Measurements from ENCODE around the gene TMPRSS4. TPM values are rescaled to one million over a fixed set of nuclear protein-coding genes. Genes with fewer than 3 reads are reported as not detected.

Gene TMPRSS4
- total RNA-seq, 4 donors from 2014 or later: 224 to 423 (median 248) TPM

DNA sequence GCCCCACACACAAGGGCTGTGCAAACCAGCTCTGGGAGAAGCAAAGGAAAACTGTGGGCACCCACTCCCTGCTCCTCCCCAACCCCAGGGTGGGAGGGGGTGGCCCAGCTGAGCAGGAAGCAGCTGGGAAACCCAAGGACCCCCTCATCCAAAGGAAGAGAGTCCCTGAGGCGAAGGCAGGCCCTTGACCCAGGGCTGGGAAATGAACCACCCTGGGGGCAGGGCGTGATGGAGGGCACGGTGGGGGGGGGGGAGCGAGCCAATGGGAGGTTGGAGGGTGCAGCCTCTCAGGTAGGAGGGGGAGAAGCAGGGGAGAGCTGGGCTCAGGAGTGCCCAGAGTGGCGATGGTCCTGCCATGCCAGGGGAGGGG is 58.9 kb downstream of the TMPRSS4 start:
- DNase-seq: no peak
- 62% methylated on average over 4 of the region's 5 CpGs; no CpG with 5 or more reads in 1 of the 2 donors for WGBS, 2 donors (ENCODE audit: low coverage in 1 of 2)
- TF ChIP-seq POLR2AphosphoS5 (IDR thresholded peaks at IDR 0.05) (no peak), EP300 (IDR thresholded peaks at IDR 0.05; ENCODE audit: low read depth) (no peak), POLR2A (IDR thresholded peaks at IDR 0.05) (no peak)
- TF ChIP-seq, protein P1, sequence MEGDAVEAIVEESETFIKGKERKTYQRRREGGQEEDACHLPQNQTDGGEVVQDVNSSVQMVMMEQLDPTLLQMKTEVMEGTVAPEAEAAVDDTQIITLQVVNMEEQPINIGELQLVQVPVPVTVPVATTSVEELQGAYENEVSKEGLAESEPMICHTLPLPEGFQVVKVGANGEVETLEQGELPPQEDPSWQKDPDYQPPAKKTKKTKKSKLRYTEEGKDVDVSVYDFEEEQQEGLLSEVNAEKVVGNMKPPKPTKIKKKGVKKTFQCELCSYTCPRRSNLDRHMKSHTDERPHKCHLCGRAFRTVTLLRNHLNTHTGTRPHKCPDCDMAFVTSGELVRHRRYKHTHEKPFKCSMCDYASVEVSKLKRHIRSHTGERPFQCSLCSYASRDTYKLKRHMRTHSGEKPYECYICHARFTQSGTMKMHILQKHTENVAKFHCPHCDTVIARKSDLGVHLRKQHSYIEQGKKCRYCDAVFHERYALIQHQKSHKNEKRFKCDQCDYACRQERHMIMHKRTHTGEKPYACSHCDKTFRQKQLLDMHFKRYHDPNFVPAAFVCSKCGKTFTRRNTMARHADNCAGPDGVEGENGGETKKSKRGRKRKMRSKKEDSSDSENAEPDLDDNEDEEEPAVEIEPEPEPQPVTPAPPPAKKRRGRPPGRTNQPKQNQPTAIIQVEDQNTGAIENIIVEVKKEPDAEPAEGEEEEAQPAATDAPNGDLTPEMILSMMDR (IDR thresholded peaks at IDR 0.05): no peak
- Histone ChIP-seq H3K9me3 (no peaks in the 10 kb centered on the region), H3K4me3 (no peak overlapping the region), H3K36me3 (no peaks in the 10 kb centered on the region), H3K4me1 (no peaks in the 10 kb centered on the region), H3K27ac (no peak overlapping the region), H3K27me3 (peaks cover 50% of the 10 kb centered on the region)
- in situ Hi-C loops (cut with MboI; ENCODE audit: low pct_ligation_motif_present in 1 of 4, low pct_unique_long_range_greater_than_20kb in 1 of 4, low sequenced_read_pairs in 3 of 4): loop anchor here in 1 of 4 donors (25.0 kb wide), 1 partner anchor 352 kb away; no protein-coding TSS in a partner anchor
- intact Hi-C loops (cut with DNase I; ENCODE audit: low total_unique reads): no loop called here

DNA sequence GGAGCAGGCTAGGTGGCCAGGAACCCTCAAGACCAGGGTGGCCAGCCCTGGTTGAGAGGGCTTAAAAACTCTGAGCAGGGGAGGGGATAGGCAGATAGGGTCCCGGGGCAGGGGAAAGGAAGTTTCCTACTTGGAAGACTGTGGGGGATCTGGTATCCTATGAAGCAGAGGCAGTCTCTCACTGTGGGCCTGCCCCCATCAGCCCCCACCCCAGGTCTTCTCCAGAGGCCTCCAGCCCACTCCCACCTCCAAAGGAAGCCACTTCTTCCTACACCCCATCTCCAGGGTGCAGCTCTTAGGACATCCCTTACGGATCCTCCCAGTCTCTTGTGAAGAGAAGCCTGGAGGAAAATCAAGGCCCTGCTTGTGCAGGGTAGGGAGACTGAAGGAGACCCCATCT is 59.5 kb downstream of the TMPRSS4 start:
- Histone ChIP-seq H3K9me3 (no peaks in the 10 kb centered on the region), H3K4me3 (no peak overlapping the region), H3K4me1 (no peaks in the 10 kb centered on the region), H3K27me3 (peaks cover 54% of the 10 kb centered on the region), H3K36me3 (no peaks in the 10 kb centered on the region), H3K27ac (no peak overlapping the region)
- in situ Hi-C loops (cut with MboI; ENCODE audit: low pct_ligation_motif_present in 1 of 4, low pct_unique_long_range_greater_than_20kb in 1 of 4, low sequenced_read_pairs in 3 of 4) (loop anchor here in 1 of 4 donors (25.0 kb wide), 1 partner anchor 351 kb away; no protein-coding TSS in a partner anchor), intact Hi-C loops (cut with DNase I; ENCODE audit: low total_unique reads) (no loop called here)
- TF ChIP-seq, protein P1 (IDR thresholded peaks at IDR 0.05): no peak
- TF ChIP-seq POLR2A (IDR thresholded peaks at IDR 0.05) (no peak), POLR2AphosphoS5 (IDR thresholded peaks at IDR 0.05) (no peak), EP300 (IDR thresholded peaks at IDR 0.05; ENCODE audit: low read depth) (no peak)
- DNase-seq: no peak
- WGBS, 2 donors (ENCODE audit: low coverage in 1 of 2): 64% methylated on average over 2 of the region's 2 CpGs; no CpG with 5 or more reads in 1 of the 2 donors

DNA sequence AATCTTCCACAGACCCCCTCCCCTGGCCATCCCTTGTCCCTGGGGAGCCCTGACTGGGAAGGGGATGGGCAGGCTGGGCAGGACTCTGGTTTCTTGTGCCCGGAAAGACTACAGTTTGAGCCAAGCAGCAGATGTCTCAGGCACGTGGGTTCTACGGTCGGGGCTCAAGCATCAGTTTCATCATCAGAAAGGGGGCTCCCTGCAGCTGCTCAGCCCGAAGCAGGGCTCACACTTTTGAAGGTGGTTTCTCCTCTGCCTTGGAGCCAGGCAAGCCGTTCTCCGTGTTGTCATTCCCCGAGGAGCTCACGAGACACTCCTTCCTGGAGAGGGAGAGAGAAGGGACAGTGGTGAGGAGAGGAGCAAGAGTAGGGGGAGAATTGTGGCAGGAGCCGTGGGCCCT is 59.9 kb downstream of the TMPRSS4 start:
- in situ Hi-C loops (cut with MboI; ENCODE audit: low pct_ligation_motif_present in 1 of 4, low pct_unique_long_range_greater_than_20kb in 1 of 4, low sequenced_read_pairs in 3 of 4): loop anchor here in 1 of 4 donors (25.0 kb wide), 1 partner anchor 350 kb away; no protein-coding TSS in a partner anchor
- DNase-seq: no peak

DNA sequence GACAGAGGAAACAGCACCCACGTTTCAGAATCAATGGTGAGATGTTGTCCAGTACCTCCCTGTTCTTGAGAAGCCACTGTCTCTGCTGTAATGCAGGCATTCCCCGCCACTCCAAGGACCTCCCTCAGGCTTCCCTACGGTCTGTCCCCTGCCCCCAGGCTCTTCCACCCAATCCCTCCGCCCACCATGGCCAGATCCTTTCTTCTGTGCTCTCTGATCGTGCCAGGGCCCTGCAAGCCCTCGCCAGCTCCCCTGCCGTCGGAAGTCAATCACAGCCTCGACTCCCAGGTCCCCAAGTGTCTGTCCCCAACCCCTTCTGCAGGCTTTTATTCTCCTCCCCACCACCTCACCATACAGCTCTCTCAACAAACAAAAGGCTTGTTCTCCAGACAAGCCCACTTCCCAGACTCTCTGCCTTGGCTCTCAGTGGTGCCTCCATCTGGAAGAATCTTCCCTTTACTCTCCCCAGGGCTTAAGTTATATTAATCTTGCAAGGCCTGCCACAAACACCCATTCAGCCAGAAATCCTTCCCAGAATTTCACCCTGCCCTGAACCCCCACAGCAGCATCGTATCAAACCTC is 62.1 kb downstream of the TMPRSS4 start:
- intact Hi-C loops (cut with DNase I; ENCODE audit: low total_unique reads): no loop called here
- H3K36me3 ChIP-seq: no peaks in the 10 kb centered on the region
- no peak overlapping the region for H3K4me3 ChIP-seq
- 50 to 56% methylated on average over 3 to 10 of the region's 10 CpGs for WGBS, 2 donors (ENCODE audit: low coverage in 1 of 2)
- peaks cover 80% of the 10 kb centered on the region for H3K27me3 ChIP-seq
- no peak overlapping the region for H3K27ac ChIP-seq
- in situ Hi-C loops (cut with MboI; ENCODE audit: low pct_ligation_motif_present in 1 of 4, low pct_unique_long_range_greater_than_20kb in 1 of 4, low sequenced_read_pairs in 3 of 4): loop anchor here in 1 of 4 donors (25.0 kb wide), 1 partner anchor 348 kb away; no protein-coding TSS in a partner anchor
- no peaks in the 10 kb centered on the region for H3K4me1 ChIP-seq
- DNase-seq: no peak
- no peaks in the 10 kb centered on the region for H3K9me3 ChIP-seq
- no peak for TF ChIP-seq POLR2A (IDR thresholded peaks at IDR 0.05)
- TF ChIP-seq EP300 (IDR thresholded peaks at IDR 0.05; ENCODE audit: low read depth): no peak
- TF ChIP-seq POLR2AphosphoS5 (IDR thresholded peaks at IDR 0.05): no peak
- TF ChIP-seq, protein P1 (IDR thresholded peaks at IDR 0.05): no peak

More for the DNA sequence above, 59.9 kb downstream of the TMPRSS4 start:
- TF ChIP-seq EP300 (IDR thresholded peaks at IDR 0.05; ENCODE audit: low read depth): no peak
- TF ChIP-seq, protein P1 (IDR thresholded peaks at IDR 0.05): no peak
- TF ChIP-seq POLR2A (IDR thresholded peaks at IDR 0.05): no peak
- TF ChIP-seq POLR2AphosphoS5 (IDR thresholded peaks at IDR 0.05): no peak
- H3K9me3 ChIP-seq: no peaks in the 10 kb centered on the region
- 42% methylated on average over 10 of the region's 10 CpGs; no CpG with 5 or more reads in 1 of the 2 donors for WGBS, 2 donors (ENCODE audit: low coverage in 1 of 2)
- H3K4me3 ChIP-seq: no peak overlapping the region
- H3K27me3 ChIP-seq: peaks cover 59% of the 10 kb centered on the region
- intact Hi-C loops (cut with DNase I; ENCODE audit: low total_unique reads): no loop called here
- no peaks in the 10 kb centered on the region for H3K4me1 ChIP-seq
- no peak overlapping the region for H3K27ac ChIP-seq
- H3K36me3 ChIP-seq: no peaks in the 10 kb centered on the region
